ENCODE data around the gene KIF6.
A peak's percentile ranks its signal among the peaks of the same experiment; 100 is the strongest.
"Not testable (repeated sequence)": the region's sequence is repeated elsewhere in the genome, so short reads cannot be mapped to it uniquely, and the experiment has no call there.

KIF6 gene

DNA sequence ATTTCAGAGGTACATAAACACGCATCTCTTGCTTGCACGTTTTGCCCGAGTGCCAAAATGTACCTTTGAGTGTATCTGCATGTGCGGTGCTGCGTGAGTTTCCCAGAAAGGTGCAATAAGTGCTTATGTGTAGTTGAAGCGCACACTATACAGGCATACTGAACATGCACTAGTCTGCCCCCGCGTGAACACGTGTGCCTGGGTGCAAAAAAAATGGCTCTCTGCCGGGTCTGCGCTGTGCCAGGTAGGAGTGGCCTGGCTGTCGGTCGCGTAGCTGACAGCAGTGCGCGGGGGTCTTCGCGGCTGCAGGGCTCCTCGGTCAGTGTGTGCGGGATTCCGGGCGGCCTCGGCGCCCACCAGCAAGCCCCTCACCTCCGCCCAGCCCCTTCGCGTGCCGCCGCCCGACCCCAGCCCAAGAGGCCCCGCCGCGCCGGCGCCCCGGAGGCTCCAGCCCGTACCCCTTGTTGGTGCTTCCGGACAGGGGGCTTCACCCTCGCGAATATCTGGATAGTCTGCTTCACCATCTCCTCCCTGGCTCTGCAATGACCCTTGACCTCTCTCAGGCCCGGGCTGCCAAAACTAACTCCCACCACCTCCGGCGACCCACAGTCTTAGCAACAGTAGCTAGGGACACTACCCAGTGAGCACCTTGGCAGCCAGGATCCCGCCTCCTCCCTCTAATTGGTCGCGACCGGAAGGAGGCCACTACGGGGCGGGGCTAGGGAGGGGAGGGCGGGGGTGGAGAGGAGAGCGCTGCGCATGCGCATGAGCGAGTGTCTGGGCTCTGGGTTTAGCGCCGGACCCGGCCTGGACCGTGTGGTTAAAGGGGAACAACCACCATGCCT, at the start of gene KIF6:
Gene KIF6 (minus strand): TSS at position 622 of the 845 bp plus-strand sequence. CDS start 98 bp downstream, at position 524.
- peak; percentile 73 to 77 for DNase-seq (ENCODE audit: low read depth in 2 of 2)

DNA sequence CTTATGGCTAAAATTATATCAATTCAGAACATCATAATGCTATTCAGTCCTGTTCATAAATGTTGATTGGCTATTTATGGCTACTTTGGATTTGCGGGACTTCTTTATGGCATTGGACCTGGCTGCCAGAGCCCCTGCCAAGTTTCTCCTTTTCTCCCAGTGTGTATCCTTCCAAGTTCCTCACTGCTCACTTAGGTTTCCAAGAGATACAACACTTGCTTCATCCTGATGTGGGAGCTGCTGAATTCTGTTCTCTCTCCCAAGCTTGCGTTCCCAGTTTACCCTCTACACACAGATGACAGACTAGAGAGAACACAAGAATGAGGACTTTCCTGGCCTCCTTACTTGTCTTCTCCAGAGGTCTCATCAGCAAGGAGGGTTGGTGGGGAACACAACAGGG, 48.6 kb upstream of the KIF6 start:
- DNase-seq (ENCODE audit: low read depth in 2 of 2) = no peak

- DNase-seq (ENCODE audit: low read depth in 2 of 2) = no peak
These were observed 47.5 kb upstream of the KIF6 start for GRCh38 chr6:39772559-39773273.

DNA sequence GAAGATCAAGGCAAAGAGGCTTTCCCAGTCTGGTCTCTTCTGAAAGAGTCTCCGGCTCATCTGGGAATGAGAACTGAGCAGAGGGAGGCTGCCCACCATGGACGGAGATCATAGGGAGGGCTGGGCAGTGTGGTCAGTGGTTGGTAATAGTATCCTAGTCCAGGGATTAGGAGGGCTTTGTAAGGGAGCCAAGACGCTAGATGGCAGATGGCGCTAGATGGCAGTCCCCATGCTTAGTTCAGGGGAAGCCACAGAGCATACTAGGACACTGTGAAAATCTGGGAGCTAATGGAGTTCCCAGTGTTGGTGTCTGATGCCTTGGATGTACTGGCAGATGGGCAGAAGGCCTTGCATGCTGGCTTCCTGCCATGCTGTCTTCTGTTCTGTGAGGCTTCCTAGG, 45.2 kb upstream of the KIF6 start:
- no peak for DNase-seq (ENCODE audit: low read depth in 2 of 2)

- DNase-seq (ENCODE audit: low read depth in 2 of 2) = no peak
These were observed 43.8 kb upstream of the KIF6 start for GRCh38 chr6:39769012-39769411.

GRCh38 chr6:39765508-39766065, 40.4 kb upstream of the KIF6 start:
- no peak for DNase-seq (ENCODE audit: low read depth in 2 of 2)

- no peak for DNase-seq (ENCODE audit: low read depth in 2 of 2)
These were observed 35.2 kb upstream of the KIF6 start for GRCh38 chr6:39760226-39760952.

DNA sequence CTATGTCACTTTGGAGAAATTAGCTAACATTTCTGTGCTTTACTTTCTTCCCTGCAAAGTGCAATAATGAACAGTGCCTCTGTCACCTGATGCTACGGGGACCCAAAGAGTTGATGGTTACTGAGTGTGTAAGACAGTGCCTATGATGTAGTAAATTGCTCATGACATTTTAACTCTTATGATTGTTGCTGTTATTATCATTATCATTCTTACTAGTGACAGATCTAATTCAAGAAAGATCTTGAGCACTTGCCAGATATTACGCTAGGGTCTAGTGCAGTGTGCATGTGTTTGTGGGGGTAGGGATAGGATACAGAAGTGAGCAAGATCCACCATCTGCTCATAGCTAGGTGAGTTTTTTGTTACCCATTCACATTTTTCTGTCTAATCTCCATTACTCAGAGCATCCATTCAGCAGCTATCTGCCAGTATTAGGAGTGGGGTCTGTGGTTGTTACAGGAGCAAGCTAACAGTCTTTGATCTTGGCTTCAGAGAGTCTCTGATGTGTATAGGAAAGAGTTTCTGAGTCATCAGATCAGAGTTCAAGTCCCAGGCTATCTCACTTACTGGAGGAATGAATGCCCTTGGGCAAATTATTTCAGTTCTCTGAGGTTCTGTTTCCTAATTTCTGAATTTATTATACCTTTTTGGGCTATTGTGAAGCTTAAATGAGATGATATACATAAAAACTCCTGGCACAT, 33.8 kb upstream of the KIF6 start:
- DNase-seq (ENCODE audit: low read depth in 2 of 2) = no peak

DNA sequence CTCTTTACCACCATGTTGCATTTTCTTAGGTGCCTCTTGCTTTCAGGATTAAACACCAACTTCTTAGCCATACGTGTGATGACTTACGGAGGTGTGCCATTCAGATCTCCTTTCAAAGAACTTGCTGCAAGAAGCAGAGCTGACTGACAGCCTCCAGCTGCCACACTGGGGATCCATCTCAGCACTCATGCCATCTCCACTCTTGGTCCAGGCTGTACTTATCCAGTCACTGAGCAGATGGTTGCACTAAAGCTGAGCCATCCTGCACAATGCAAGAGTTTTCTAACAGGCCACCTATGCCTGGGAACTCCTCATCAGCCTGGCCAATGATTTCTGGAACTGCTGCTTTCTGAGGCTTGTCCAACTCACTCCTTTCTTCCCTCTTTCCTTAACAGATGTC, 31.4 kb upstream of the KIF6 start:
- DNase-seq (ENCODE audit: low read depth in 2 of 2) = no peak

GRCh38 chr6:39755231-39755630, 30.0 kb upstream of the KIF6 start:
- DNase-seq (ENCODE audit: low read depth in 2 of 2) = no peak

GRCh38 chr6:39754514-39755115, 29.4 kb upstream of the KIF6 start:
- DNase-seq (ENCODE audit: low read depth in 2 of 2) = no peak

GRCh38 chr6:39753725-39754045, 28.5 kb upstream of the KIF6 start:
- DNase-seq (ENCODE audit: low read depth in 2 of 2) = no peak

DNA sequence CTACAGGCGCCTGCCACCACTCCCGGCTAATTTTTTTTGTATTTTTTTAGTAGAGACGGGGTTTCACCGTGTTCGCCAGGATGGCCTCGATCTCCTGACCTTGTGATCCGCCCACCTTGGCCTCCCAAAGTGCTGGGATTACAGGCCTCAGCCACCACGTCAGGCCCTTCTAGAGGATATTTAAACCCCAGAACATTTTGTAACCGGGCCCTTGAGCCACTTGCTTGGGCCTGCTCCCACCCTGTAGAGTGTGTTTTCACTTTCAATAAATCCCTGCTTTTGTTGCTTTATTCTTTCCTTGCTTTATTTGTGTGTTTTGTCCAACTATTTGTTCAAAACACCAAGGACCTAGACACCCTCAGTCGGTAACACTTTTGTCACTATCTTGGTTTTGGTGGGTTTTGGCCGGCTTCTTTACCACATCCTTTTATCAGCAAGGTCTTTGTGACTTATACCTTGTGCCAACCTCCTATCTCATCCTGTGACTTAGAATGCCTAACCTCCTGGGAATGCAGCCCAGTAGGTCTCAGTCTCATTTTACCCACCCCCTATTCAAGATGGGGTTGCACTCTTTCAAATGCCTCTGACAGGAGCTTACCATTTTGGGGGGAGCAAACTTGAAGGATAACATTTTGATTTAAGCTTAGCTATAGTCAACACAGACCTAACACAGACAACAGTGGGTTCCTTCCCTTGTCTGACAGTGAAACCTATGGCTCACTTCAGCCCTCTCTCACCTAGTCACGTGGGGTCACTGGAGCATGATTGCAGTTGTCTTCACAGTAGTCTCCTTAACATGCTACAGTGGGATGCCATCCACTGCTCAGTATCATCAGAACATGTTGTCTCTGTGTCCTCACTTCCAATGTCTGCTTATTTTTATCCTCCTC, 27.9 kb upstream of the KIF6 start:
- DNase-seq (ENCODE audit: low read depth in 2 of 2) = no peak

DNA sequence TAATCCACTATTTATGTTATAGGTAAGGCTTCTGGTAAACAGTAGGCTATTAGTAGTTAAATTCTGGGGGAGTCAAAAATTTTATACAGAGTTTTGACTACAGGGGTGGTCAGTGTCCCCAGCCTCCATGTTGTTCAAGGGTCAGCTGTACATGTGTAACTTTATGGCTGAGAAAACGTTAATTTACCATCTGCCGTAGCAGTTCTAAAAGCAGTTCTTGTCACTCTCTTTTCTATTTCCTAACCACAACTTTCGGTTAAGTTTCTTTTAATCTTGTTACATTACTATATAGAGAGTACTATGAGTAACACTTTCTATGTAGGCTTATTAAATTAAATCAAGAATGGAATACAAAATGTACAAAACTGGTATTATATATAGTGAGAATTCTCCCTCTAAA, 21.6 kb upstream of the KIF6 start:
- no peak for DNase-seq (ENCODE audit: low read depth in 2 of 2)

DNA sequence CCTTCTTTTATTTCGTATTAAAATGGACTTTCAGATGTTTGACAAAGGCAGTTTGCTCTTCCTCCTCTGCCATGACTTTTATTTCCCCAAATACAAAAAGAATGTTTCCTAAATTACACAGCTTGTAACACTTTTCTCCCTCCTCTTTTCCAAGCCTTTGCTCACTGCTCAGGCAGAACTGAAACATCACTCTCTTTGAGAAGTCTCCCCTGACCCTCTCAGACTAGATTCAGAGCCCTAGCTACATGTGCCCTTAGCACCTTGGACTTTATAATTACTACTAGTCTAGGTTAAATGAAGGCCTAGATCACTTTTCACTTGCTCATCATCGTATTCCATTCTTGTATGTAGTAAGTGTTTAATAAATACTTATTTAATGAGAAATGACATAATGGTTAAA, 8.5 kb upstream of the KIF6 start:
- no peak for DNase-seq (ENCODE audit: low read depth in 2 of 2)

- no peak for DNase-seq (ENCODE audit: low read depth in 2 of 2)
These were observed 6.4 kb upstream of the KIF6 start for GRCh38 chr6:39731565-39731964.

DNA sequence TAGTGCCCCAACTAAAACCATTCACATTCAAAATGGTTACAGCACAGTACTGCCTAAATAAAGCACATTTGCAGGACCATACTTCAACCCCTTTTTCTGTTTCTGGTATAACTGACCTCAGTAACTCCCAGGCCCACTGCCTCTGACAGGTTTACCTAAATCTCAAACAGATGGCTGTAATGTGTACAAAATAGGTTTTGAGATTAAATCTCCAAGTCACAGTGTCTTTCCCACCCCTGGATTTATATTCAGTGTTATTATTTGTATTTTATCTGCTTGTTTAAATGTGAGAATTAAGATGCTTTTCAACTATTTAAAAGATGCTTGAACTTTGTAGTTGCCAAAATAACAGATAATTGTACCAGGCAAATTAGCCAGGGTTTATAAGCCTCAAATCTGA, 4.7 kb upstream of the KIF6 start:
- DNase-seq (ENCODE audit: low read depth in 2 of 2) = no peak

DNA sequence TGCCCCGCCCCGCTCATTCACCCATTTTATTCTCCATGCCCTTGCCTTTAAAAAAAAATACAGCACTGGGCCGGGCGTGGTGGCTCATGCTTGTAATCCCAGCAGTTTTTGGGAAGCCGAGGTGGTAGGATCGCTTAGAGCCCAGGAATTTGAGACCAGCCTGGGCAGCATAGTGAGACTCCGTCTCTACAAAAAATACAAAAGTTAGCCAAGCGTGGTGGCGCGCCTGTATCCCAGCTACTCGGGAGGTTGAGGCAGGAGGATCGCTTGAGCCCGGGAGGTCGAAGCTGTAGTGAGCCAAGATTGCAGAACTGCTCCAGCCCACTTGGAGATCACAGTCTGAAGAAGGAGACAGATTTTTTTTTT, 407 bp upstream of the KIF6 start:
- DNase-seq (ENCODE audit: low read depth in 2 of 2) = no peak

DNA sequence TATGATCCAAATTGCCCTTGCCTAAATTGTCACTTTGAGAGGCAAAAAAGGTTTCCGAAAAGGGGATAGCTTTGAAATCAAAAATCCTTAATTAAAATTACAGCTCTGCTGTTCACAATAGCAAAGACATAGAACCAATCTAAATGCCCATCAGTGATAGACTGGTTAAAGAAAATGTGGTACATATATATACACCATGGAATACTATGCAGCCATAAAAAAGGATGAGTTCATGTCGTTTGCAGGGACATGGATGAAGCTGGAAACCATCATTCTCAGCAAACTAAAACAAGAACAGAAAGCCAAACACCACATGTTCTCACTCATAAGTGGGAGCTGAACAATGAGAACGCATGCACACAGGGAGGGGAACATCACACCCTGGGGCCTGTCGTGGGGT, 1.9 kb downstream of the KIF6 start:
- not testable (repeated sequence) for DNase-seq (ENCODE audit: low read depth in 2 of 2)

DNA sequence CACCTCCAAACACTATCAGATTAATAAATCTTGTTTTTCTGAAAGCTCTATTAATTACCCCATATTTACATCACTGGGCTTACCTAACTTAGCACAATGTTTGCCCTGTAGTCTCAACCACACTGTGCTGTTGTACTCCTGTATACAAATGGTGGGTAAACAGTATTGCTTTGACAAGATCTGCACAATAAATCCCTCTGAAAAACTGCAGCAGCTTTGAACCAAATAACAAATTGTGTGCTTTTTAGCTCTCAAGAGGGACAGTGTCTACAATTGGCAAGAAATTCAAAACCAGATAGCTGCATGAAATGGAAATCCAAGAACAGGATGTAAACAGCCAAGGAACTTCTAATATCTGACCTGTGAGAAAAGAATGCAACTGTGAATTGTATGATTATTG, 10.4 kb downstream of the KIF6 start:
- no peak for DNase-seq (ENCODE audit: low read depth in 2 of 2)
